ENCODE results near the gene STX11. TPM values are rescaled to one million over a fixed set of nuclear protein-coding genes. Genes with fewer than 3 reads are reported as not detected.

Gene STX11
- total and polyA plus RNA-seq, 2 experiments from 2014 or later, result 1.1 to 2.2 TPM

DNA sequence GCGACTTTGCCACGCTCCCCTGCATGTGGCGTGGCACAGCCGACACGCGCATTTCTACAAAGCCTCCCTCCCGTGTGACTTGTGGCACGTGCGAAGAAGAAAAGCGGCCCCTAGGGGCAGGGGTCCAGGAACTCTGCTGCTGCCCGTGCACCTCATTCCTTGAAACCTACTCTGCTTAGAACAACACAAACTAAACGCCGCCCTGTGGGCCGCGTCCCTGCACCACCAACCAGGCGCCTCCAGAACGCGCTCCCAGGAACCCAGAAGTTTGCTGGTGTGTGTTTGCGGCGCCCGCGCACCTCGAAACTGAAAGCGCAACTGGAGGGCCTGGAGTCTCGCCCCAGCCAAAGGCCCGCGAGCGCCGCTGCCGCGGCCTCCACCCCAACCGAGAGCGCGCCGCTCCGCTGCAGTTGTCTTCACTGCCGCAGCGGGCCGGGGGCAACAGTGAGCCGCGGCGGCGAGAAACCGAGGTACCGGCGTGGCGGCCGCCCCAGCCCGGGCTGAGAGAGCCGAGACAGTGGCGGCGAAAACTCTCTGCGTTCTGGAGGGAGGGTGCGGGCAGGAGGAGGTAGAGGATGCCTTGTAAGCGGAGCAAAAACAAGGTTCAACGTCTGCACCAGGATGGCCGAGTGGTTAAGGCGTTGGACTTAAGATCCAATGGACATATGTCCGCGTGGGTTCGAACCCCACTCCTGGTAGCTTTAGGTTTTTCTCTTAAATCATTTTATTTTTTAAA lies 65.8 kb downstream of the STX11 start:
- Histone ChIP-seq H3K9me3 (ENCODE audit: low read depth) (no peaks in the 10 kb centered on the region), H3K79me2 (ENCODE audit: insufficient read depth) (no peaks in the 10 kb centered on the region), H3K4me1 (ENCODE audit: insufficient read depth) (peaks cover 6% of the 10 kb centered on the region; the same call in 1 of the 2 replicates), H4K20me1 (ENCODE audit: insufficient read depth) (no peaks in the 10 kb centered on the region), H3F3A (ENCODE audit: insufficient read depth) (peaks cover 20% of the 10 kb centered on the region), H3K4me3 (peak overlapping the region; percentile 82), H3K36me3 (ENCODE audit: low read depth) (no peaks in the 10 kb centered on the region), H3K4me2 (ENCODE audit: unreplicated experiment) (peak overlapping the region; percentile 92), H3K9ac (peak overlapping the region; percentile 94), H2AFZ (peak overlapping the region; percentile 97), H3K27ac (peak overlapping the region; percentile 94), H3K9me2 (ENCODE audit: insufficient read depth) (no peaks in the 10 kb centered on the region), H3K27me3 (replicated peaks; ENCODE audit: insufficient read depth) (no peaks in the 10 kb centered on the region)
- 0 to 2% methylated on average over 46 to 57 of the region's 61 CpGs for WGBS, 2 experiments (ENCODE audit: low coverage in 1 of 2, low lambda C conversion rate in 2 of 2, missing lambda C conversion rate in 2 of 2)
- TF ChIP-seq EZH2phosphoT487 (IDR thresholded peaks at IDR 0.05; ENCODE audit: insufficient read depth, low read depth), result no peak
- TF ChIP-seq EZH2 (IDR thresholded peaks at IDR 0.05; ENCODE audit: insufficient read depth, poor library complexity, severe bottlenecking), result no peak
- in situ Hi-C loops (cut with MboI), result loop anchor here (5.0 kb wide), 1 partner anchor 119 kb away; the partner anchor contains the start of gene SF3B5
- peak; percentile 96 for DNase-seq

DNA sequence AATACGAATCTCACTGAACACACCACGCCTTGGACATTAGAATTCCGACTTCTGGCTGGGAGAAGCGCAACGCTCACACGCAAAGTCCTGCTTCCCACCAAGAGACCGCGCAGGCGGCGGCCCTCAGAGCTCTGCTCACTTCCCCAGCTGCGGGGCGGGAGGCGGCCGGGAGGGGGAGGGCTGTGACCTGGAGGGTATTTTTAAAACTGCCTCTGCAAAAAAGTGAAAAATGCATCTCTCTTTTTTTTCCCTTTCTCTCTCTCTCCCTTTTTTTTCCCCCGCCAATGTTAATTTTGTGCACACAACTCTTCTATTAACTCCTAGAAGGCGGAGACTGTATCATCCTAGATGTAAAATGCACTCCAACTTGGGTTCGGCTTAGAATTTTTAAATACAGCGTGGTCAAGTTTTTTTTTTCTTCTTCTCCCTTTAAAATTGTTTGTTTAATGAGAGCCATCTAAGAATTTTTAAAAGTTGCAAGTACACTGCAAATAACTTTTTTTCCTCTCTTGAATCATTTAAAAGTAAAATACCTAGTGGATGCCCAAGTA lies 66.4 kb downstream of the STX11 start:
- no peak for DNase-seq
- Histone ChIP-seq H3K27me3 (replicated peaks; ENCODE audit: insufficient read depth) (no peaks in the 10 kb centered on the region), H4K20me1 (ENCODE audit: insufficient read depth) (no peaks in the 10 kb centered on the region), H3K9ac (peak overlapping the region; percentile 94), H3K27ac (peak overlapping the region; percentile 94), H3K36me3 (ENCODE audit: low read depth) (no peaks in the 10 kb centered on the region), H2AFZ (peak overlapping the region; percentile 97), H3K9me2 (ENCODE audit: insufficient read depth) (no peaks in the 10 kb centered on the region), H3K9me3 (ENCODE audit: low read depth) (no peaks in the 10 kb centered on the region), H3K4me2 (ENCODE audit: unreplicated experiment) (peak overlapping the region; percentile 92), H3K79me2 (ENCODE audit: insufficient read depth) (no peaks in the 10 kb centered on the region), H3K4me3 (peak overlapping the region; percentile 82), H3F3A (ENCODE audit: insufficient read depth) (peaks cover 20% of the 10 kb centered on the region), H3K4me1 (ENCODE audit: insufficient read depth) (peaks cover 6% of the 10 kb centered on the region; the same call in 1 of the 2 replicates)
- in situ Hi-C loops (cut with MboI), result loop anchor here (5.0 kb wide), 1 partner anchor 119 kb away; the partner anchor contains the start of gene SF3B5
- TF ChIP-seq EZH2 (IDR thresholded peaks at IDR 0.05; ENCODE audit: insufficient read depth, poor library complexity, severe bottlenecking) (no peak), EZH2phosphoT487 (IDR thresholded peaks at IDR 0.05; ENCODE audit: insufficient read depth, low read depth) (no peak)
- 0 to 2% methylated on average over 18 of the region's 18 CpGs for WGBS, 2 experiments (ENCODE audit: low coverage in 1 of 2, low lambda C conversion rate in 2 of 2, missing lambda C conversion rate in 2 of 2)

DNA sequence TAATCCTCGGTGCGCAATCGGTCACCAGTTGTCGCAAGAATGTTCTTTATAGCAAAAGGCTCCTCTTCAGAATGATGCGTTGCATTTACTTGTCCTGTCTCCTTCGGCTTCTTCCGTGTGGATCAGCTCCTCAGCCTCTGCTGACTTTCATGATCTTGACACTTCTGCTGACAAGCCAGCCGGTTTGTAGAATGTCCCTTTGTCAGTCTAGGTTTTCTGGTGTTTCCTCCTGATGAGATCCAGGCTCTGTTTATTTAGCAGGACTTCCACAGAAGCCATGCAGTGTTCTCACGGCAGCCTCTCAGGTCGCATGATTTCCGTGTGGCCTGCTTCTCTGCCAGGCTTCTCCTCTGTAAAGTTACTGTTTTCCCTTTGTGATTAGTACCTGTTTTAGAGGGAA lies 66.9 kb downstream of the STX11 start:
- Histone ChIP-seq H3K9me3 (ENCODE audit: low read depth) (no peaks in the 10 kb centered on the region), H3F3A (ENCODE audit: insufficient read depth) (peaks cover 20% of the 10 kb centered on the region), H2AFZ (peak overlapping the region; percentile 97), H3K9me2 (ENCODE audit: insufficient read depth) (no peaks in the 10 kb centered on the region), H3K4me2 (ENCODE audit: unreplicated experiment) (peak overlapping the region; percentile 92), H3K79me2 (ENCODE audit: insufficient read depth) (no peaks in the 10 kb centered on the region), H3K4me3 (peak overlapping the region; percentile 82), H4K20me1 (ENCODE audit: insufficient read depth) (no peaks in the 10 kb centered on the region), H3K4me1 (ENCODE audit: insufficient read depth) (peaks cover 6% of the 10 kb centered on the region; the same call in 1 of the 2 replicates), H3K9ac (peak overlapping the region; percentile 94), H3K27me3 (replicated peaks; ENCODE audit: insufficient read depth) (no peaks in the 10 kb centered on the region), H3K27ac (peak overlapping the region; percentile 94), H3K36me3 (ENCODE audit: low read depth) (no peaks in the 10 kb centered on the region)
- in situ Hi-C loops (cut with MboI), result loop anchor here (5.0 kb wide), 1 partner anchor 120 kb away; the partner anchor contains the start of gene SF3B5
- TF ChIP-seq EZH2phosphoT487 (IDR thresholded peaks at IDR 0.05; ENCODE audit: insufficient read depth, low read depth), result no peak
- peak; percentile 52 for DNase-seq
- 12 to 16% methylated on average over 11 of the region's 11 CpGs for WGBS, 2 experiments (ENCODE audit: low coverage in 1 of 2, low lambda C conversion rate in 2 of 2, missing lambda C conversion rate in 2 of 2)

DNA sequence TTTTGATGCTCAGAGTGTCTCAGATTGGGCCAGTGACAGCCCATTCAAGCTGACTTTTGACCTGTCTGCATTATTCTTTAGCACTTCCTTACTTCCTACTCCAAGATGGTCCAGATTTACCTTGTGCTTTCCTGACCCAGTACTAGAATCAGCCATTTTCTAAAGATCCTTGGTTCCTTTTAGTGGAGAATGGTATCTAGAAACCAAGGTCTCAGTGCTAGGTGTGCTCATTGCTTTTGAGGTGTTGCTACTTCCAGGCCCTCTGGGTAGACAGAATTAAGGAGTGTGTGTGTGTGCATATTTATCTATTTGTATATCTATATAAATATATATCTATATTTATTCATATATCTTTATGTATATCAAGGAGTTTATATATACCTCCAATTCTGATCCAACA lies 67.5 kb downstream of the STX11 start:
- H3K9me2 ChIP-seq (ENCODE audit: insufficient read depth), result no peaks in the 10 kb centered on the region
- no peaks in the 10 kb centered on the region for H3K9me3 ChIP-seq (ENCODE audit: low read depth)
- no peak for TF ChIP-seq EZH2phosphoT487 (IDR thresholded peaks at IDR 0.05; ENCODE audit: insufficient read depth, low read depth)
- TF ChIP-seq EZH2 (IDR thresholded peaks at IDR 0.05; ENCODE audit: insufficient read depth, poor library complexity, severe bottlenecking), result no peak
- peak overlapping the region; percentile 92 for H3K4me2 ChIP-seq (ENCODE audit: unreplicated experiment)
- no peak for DNase-seq
- H3K36me3 ChIP-seq (ENCODE audit: low read depth), result no peaks in the 10 kb centered on the region
- H3K27ac ChIP-seq, result no peak overlapping the region
- H3K4me3 ChIP-seq, result no peak overlapping the region
- no peaks in the 10 kb centered on the region for H4K20me1 ChIP-seq (ENCODE audit: insufficient read depth)
- peaks cover 20% of the 10 kb centered on the region for H3F3A ChIP-seq (ENCODE audit: insufficient read depth)
- no peaks in the 10 kb centered on the region for H3K27me3 ChIP-seq (replicated peaks; ENCODE audit: insufficient read depth)
- H3K79me2 ChIP-seq (ENCODE audit: insufficient read depth), result no peaks in the 10 kb centered on the region
- H2AFZ ChIP-seq, result peak overlapping the region; percentile 97; the same call in 1 of the 2 replicates
- in situ Hi-C loops (cut with MboI), result loop anchor here (5.0 kb wide), 1 partner anchor 120 kb away; the partner anchor contains the start of gene SF3B5
- H3K9ac ChIP-seq, result peak overlapping the region; percentile 94; the same call in 1 of the 2 replicates
- H3K4me1 ChIP-seq (ENCODE audit: insufficient read depth), result peaks cover 6% of the 10 kb centered on the region; the same call in 1 of the 2 replicates

Measured in GM23248 (cell line).